Kidney capillary endothelial cell (primary cell): ENCODE data around the gene IGSF3.

Experiments used
- DNase-seq: peaks from one replicate; pipeline ENCODE4 v3.0.0-alpha.2; 2018; ENCODE audit warnings: low spot score

The IGSF3 gene

DNA sequence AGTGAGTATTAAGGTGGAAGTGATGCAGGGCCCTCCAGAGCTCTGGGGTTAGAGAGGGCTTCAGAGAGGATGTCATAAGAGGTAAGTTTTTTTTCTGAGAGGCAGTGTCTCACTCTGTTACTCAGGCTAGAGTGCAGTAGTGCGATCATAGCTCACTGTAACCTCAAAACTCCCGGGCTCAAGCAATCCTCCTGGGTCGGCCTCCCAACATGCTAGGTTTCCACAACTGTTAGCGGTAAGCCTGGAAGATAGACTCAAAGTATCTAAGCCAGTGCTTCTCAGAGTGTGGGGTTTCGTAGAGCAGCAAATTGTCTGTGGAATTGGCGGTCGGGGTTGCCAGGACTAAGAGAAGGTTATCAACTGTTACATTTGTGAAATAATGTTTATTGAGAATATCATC, 18.6 kb upstream of the IGSF3 start:
- DNase-seq: no peak

DNA sequence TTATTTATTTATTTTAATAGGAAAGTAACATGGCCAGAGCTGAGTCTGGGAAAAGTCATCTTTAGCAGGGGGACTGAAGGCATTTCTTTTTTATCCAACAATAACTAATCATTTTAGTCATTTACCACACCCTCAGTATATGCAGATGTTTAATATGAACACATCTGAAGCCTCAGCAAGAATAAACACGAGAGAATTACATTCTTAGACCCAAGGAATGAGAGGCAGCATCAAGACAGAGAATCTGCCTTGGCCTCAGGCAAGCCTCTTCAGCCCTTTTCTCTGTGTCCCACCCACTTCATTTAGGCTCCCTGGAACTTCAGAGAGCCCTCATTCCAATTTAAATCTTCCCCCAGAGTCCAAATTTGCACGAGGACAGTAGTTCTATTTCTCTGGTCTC, 17.0 kb upstream of the IGSF3 start:
- no peak for DNase-seq

DNA sequence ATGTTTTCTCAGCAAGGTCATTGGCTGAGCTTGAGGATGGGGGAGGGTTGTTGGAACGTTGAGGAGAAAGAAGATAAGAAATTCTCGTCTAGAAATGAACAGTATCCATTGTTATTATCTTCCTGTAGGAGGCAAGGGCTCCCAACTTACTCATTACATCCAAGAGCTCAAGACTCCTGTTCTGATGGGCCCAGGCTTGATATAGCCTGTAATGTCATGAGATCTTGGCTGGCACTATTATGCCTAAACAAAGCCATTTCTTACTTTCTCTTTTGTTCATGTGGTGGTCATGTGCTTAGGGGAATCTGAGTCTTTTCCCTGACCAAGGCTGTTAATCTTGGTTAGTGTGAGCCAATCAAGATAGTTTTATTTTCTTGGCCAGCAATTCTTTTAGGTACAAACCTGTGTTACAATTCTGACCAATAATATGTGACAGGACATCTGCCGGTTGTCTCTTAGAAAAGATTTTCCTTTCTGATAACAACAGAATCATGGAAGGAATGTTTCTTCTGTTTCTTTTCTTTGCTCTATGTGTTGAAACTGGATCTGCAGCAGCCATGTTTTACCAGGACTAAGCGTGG, 15.2 kb upstream of the IGSF3 start:
- DNase-seq: no peak

DNA sequence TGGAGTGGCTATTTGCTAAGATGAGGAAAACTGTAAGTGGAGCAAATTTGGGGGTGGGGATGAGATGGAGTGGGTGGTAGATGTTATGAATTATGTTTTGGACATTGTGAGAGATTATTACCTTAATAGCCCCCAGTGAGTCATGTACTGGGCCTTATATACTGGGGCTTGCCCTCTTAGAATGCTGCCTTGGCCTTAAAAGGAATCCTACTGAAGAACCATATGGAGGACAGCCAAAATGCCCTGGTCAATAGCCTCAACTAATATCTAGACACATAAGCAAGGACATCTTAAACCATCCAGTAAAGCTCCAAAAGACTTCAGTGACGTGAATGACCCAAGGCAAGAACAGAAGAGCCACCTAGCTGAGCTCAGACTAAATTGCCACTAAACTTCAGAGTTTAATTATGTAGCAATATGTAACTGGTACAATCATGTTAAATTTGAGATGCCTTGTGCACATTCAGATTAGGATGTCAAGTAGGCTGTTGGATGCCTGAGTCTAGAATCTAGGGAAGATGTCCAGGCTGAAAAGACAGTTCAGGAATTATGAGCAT, 13.9 kb upstream of the IGSF3 start:
- DNase-seq: no peak

DNA sequence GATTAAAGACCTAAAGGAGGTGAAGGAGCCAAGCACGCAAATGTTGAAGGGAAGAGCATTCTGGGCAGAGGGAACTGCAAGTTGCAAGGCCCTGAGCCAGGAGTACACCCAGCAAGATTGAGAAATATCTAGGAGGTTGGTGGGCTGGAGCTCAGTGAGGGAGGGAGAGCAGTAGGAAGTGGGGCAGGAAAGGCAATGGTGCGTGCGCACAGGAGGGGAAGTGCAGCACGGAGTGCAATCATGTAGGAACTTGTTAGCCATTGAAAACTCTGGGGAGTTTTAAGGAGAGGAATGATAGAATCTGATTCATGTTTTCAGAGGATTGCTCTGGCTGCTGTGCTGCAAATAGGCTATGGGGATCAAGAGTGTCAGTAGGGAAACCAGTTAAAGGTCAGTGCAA, 13.2 kb upstream of the IGSF3 start:
- DNase-seq: no peak

DNA sequence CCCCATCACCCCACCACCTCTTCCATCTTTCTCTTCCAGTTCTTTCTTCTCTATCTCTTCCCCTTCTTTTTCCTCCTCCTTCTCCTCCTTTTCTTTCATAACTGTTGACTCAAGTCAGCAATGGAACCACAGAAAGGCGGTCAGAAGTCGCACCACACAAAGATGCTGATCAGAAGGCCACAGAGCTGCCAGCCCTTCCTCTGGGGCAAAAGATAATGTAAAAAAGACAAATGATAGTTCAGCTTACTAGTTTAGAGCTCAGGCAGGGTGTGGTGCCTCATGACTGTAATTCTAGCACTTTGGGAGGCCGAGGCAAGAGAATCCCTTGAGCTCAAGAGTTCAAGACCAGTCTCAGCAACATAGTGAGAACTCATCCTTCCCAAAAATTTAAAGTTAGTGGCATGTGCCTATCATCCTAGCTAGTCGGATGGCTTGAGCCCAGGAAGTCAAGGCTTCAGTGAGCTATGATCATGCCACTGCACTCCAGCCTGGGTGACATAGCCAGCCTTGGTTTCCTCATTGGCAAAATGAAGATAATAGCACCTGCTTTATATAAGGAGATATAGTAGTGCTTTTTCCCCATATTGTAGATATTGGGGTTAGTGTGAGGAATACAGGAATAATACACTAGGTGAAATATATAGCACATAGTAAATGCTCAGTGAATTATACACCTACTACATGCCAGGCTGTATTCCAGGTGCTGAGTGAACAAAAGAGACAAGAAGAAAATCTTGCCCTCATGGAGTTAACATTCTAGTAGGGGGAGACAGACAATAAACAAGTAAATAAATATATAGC, 12.5 kb upstream of the IGSF3 start:
- DNase-seq: no peak

DNA sequence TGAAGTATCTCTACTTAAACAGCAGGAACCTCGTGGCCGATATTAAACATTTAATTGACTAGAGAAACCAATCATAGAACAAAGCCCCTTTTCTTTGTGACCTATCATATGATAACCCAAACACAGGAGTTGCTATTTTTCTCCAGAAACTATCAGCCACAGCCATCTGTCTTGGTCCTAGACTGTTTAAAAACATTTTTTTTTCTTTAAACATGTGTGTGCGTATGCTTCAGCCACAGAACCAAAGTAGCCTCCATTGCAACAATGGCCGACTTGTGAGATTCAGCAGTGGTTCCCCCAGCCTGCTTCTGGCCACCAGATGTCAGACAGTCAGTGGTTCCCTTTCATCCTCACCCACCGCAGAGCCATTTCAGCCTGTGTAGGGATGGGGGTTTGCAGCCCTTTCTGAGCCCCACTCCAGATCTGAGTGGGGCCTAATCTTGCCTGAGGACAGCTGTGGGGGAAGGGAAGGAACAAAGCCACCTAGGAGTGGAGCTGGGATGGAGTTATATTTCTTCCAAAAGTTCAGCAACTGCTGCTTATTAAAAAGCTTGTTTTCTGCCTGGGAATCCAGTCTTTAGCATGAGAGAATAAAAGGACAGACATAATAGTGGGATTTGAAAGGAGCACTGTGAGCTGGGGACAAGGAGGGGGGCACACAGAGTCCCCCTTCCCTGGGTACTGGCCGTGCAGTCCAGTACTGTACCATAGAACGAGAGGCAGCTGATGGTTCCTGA, 11.7 kb upstream of the IGSF3 start:
- no peak for DNase-seq

DNA sequence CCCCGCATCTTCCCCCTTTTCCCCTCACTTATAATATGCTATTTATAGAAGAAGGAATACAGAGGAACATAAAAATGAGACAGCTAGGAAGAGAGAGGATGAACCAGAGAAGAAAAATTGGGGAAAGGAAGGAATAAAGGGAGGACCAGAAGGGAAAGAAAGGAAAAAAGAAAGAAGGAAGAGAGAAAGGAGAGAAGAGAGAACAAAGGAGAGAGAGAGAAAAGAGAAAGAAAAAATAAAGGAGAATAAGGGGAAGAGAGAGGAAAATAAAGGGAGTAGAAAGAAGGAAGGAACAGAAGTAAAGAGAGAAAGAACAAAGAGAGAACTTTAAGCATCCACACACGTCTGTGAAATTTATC, 11.2 kb upstream of the IGSF3 start:
- no peak for DNase-seq

DNA sequence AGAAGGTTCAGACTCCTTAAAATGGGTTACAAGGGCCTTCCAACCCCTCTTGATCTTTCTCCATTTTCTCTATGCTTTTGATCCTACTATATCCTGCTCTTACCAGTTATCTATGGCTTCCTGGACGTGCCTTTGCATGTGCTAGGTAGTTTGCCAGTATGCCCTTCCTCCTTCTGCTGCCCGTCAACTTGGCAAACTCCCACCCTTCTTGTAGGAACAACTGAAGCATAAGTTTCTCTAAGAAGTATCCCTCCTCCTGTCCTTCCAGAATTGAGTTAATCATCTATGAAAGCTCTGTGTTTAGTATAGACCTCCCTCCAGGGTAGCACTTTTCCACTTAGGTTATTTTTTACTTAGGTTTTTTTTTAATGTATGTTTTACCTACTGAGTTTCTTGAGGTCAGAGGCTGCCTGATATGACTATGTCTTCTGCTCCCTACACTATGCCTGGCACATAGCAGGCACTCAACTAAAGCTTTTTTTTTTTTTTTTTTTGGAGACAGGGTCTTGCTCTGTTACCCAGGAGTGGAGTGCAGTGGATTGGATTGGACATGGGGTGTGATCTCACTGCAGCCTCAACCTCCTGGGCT, 10.0 kb upstream of the IGSF3 start:
- DNase-seq: no peak

DNA sequence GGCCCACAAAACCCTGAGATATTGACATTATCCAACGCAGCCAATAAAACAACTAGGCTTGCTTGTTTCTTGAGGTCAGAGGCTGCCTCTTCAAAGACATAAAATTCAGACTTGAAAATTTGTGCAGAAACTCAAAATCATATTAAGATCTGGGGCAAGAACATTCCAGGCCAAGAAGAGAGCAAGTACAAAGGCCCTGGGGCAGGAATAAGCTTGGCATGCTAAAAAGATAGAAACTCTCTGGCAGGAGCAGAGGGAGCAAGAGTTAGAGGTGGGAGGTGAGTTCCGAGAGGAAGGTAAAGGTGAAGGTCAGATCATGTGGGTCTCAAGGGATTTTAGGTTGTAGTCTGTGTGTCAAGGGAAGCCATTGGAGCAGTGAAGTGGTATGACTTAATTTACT, 8.8 kb upstream of the IGSF3 start:
- DNase-seq: no peak

DNA sequence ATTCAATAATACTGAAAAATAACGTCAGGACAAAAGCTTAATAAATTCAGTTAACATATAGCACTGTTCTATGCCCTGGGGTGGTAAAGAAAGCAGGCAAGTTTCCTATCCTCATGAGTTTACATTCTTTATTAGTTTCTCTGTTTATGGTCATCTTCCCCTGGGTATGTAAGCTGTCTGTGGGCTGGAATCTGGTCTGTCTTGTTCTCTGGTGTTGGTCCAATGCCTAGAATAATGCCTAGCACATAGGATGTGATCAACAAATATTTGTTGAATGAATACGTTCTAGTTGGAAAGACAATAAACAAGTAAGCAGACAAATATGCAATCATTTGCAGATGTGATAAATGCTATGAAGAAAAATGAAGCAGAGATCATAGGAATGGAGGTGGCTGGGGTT, 7.2 kb upstream of the IGSF3 start:
- no peak for DNase-seq

DNA sequence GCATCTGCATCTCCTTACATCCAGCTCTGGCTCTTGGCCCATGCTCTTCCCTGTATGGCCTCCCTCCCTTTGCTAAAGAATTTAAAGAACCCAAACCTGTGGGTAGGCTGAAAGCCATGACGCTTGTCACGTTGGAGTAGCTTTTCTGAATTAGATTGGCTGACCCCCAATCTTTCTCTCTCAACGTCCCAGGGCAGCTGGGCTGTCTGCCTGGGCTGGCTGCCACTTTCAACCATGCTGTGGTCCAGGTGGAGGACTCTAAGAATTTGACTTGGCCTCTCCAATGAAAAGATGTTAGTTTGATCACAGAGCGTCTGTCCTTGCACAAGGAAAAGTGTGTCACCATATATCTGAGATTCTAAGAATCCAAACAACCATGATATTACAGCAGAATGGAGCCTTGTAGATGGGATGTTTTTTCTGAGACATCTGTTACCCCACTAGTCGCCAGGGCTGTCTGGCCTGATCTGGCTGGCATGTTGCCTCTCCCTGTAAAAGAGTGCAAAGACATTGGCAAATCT, 6.5 kb upstream of the IGSF3 start:
- DNase-seq: no peak

DNA sequence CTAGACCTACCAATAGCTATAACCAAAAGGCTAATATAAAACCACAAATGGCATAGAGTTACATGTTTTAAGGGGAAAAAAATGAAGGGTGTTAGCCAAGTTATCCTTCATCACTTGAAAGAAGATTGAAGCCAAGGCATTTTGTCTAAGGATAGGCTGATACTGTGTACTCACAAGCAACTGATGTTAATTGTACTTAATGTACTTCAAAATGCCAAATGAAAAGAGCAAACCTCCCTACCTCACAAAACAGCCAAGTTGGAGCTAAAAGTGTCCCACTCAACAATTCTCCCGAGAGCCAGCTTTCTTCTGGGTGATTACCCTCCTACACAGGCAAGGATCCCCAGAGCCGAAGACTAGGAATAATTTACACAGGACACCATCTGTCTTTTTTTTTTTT, 4.4 kb upstream of the IGSF3 start:
- no peak for DNase-seq

DNA sequence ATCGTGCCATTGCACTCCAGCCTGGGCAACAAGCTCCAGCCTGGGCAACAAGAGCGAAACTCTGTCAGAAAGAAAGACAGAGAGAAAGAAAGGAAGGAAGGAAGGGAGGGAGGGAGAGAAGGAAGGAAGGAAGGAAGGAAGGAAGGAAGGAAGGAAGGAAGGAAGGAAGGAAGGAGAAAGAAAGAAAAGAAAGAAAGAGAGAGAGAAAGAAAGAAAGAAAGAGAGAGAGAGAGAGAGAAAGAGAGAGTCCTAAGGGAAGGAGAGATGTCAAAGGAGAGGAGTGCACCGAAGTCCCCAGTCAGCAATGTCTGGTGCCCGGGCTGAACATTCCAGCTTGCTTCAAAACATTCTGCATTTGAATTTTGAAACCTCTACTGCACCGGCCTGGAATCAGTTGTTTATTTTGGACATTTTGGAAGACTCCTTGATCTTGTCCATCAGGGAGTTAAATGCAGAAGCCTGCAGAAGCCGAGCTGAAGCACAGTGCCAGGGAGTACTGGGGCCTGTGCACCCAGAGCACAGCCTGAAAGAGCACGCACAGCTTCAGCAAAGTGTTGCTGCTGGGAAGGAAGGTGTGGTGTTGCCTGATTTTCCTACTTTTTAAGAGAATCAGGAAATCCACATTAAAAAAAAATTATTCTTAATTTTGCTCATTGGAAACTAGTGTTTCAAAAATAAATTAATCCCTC, 3.7 kb upstream of the IGSF3 start:
- no peak for DNase-seq

DNA sequence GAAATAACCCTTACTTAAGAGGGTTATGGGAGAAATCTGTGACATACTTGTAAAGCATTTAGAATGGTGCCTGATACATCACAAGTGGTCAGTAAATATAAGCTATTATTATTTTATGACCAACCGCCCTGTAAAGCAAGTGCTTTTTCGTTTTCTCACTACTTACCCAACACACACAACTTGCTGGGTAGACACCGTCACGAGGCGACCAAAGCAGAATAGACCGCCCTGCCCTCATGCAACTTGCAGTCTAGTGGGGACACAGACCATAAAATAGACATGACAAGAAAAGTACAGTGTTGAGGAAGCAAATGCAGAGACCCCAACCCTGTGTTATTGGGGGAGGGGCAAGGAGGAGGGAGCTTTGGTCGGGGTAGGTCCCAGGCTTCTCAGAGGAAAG, 744 bp upstream of the IGSF3 start:
- no peak for DNase-seq

DNA sequence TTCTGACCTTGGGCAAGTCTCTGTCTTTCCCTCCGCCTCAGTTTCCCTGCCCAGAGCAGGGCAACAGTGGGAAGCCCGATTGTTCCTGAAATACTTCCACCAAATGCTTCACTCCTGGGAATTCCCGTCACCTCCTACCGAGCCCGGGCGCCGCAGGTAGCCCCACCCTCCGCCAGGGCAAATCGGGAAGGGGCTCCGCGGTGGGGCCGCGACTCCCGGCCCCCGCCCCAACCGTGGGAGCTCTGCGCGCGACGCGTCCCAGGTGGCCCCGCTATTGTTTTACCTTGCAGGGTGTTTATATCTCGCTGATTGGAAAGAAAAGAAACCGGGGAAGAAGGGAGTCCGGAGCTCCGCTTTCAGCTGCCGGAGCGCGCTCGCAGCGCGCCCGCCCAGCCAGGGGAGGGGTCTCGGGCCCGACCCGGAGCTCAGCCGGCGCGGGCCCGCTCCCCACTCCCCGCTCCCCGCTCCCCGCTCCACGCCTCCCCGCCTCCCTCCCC, 407 bp downstream of the IGSF3 start:
- DNase-seq: no peak

DNA sequence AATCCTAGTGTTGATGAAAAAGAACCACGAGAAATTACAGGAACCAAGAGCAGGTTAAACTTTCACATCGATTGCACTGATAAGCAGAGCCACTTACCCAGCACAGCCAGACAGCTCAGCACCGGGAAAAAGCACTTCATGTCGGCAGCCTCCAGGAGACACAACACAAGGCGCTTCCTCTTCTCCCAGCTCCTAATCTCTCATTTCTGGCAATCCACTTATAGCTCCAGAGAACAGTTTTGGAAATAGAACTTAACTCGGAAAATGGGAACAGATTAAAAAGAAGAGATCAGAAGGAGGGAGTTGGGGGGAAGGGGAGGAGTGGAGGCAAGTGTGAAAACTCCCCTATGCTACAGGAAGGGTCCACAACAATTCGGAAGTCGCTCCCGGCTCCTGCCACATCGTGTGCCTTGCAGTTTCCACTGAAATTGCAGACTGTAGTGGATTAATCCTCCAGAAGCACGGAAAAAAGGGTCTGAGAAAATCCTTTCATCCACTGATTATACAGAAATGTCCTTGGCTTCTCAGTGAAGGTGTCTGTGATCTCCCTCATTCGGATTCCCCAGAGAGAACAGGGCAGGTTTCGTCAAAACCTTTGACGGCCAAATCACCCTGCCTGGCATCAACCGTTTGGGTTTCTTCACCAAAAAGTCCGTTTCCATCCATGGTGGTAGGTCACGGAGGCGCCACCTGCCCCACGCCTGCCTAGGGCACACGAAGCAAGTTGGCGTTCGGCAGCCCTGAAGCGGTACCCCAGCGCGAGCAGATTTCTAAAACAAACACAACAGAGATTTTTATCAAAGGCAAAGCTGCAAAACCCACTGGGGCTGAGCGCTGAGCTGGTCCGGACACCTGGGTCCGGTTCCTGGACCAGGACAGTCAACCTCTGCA, 1.1 kb downstream of the IGSF3 start:
- no peak for DNase-seq

DNA sequence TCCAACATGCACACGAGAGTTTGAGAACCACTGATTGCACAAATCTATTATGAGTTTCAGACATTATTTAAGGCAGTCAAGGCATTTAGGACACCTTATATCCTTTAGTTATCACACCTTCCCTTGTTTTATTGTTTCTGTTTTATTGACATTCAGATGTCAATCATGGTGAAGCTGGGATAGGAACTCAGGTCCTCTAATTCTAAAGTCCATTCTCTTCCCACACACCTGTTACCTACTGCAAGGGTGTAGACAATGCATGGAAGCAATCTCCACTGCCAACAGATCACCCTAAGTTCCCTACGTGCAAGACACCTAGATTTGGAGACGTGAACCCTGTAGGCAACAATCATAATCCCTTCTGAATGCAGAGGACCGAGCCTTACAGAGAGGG, 2.6 kb downstream of the IGSF3 start:
- no peak for DNase-seq

DNA sequence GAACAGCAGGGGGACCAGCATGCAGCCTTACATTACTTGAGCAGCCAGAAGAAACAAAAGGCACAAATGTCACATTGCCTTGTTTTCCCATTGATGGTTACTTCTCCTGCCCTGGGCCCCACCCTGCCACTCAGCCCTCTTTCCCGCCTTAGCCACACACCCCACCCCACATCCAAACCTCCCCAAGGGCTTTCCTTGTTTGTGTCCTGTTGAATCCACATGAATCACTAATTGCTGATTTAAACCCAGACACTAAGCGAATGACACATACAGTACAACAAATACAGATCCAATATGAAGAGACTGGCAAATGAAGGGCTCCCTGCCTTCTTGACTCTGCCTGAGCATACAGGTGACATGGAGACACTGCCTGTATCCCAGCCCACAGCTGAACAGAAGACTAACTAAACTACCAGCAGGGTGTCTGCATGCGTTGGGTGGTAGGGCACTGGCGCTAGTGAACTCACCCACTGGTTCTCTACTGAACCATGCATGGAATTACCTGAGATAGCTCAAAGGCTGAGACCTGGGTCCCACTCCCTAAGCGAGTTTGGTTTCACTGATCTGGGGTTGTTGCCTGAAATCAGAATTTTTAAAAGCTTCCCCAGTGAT, 3.1 kb downstream of the IGSF3 start:
- no peak for DNase-seq

DNA sequence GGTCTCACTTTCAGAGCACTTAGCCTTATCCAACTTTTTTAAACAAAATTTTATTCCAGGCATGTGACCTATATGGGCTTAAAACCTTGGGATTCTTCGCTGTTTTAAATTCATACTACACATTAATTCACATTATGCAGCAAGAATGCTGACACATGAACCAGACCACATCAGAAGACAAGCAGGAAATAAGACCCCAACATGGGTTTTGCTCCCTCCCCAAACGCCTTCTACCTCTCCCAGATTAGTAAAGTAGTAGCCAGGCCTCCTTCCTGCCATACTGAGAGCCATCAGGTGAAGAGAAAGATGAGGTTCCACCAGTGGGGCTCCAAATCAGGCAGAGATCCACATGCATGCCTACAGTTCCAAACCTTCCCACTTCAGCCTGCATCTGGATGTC, 3.7 kb downstream of the IGSF3 start:
- no peak for DNase-seq
